Stimulated activated CD4-positive, alpha-beta T cell treated with anti-CD3 and anti-CD28 coated beads, TNF-alpha, amount 100 ng/mL, for 4 hours (primary cell): Measurements from ENCODE around the gene FBXL13.
"Not testable (repeated sequence)": the region's sequence is repeated elsewhere in the genome, so short reads cannot be mapped to it uniquely, and the experiment has no call there.

Source experiments
- DNase-seq, 3 experiments: peaks; one replicate each; pipeline ENCODE4 v3.0.0-alpha.2; 2020; ENCODE audit warnings: low read depth in 3 of 3

The FBXL13 gene

DNA sequence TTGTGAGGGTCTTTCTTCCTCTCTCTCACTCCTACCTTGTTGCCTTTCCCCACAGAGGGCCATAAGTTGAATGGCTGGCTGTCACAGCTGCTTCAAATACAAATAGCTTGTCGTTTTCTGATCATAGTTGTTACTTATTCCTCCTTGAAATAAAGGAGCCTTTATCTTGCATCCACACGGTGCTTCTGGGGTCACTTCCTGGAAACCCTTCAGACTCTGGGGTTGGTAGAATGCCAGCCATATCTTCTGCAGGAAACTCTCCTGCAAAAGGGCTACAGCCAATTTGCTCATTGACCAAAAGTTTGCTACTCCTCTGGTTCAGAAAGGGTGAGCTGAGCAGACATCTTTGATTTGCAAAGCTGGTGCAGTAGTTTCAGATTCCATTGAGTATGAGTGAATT is 255.4 kb downstream of the FBXL13 start:
- no peak for DNase-seq

DNA sequence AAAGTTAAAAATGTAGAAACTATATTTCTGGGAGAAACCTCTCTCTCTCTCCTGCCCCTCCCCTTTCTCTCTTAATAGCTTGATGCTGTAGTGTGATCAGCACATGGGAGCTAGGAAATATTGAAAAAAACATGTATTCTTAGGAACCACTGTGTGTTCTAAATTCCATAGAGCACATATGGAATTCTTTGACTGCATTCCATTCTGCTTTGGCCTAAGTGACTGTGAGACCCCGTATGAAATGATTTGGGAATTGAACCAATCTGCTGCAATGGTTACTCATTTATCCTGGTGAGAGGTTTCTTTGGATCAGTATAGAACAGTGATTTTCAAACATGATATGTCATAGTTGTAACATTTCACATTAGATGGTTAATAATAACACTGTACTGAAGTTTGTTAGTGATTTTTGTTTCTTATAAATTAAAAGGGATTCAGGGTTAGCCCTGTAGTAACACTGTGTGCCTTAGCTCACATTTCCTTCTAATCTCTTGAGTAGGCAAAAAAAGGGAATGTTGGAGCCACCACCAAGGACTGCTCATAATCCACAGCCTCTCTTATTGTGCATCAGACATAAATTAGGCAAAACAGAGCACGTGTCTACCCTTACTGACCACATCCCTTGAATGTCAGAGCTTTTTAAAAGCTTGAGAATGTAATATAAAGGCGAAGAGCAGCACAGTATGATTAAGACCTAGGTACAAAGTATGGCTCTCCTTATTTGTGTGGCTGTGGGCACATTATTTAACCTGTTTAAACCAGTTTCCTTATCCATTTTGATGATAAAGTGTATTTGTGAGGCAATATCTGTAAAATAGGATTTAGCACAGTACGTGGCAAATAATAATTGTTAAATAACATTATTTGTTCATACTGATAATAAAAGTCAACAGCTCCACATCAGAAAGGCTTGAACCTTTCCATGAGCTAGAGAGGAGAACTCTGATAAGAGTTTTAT is 256.7 kb downstream of the FBXL13 start:
- DNase-seq, result no peak

DNA sequence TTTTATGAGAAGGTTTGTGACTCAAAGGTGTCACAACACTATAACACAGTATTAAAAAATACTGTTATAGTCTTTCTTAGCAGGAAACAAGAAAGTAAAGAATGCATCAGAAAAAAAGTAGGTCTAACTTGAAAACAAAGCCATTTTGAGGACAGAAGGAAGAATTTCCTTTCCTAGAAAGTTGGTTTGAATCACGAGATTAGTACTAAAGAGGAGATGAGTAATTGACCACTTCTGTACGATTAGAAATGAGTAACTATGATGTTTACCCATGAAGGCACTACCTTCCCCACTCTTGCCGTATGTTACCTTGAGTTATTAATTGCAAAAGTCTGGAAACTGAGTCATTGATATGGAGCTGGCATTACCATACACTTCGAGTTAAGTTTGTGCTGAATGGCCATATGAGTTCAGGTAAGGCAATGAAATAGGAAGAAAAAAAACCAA is 260.5 kb downstream of the FBXL13 start:
- no peak for DNase-seq

DNA sequence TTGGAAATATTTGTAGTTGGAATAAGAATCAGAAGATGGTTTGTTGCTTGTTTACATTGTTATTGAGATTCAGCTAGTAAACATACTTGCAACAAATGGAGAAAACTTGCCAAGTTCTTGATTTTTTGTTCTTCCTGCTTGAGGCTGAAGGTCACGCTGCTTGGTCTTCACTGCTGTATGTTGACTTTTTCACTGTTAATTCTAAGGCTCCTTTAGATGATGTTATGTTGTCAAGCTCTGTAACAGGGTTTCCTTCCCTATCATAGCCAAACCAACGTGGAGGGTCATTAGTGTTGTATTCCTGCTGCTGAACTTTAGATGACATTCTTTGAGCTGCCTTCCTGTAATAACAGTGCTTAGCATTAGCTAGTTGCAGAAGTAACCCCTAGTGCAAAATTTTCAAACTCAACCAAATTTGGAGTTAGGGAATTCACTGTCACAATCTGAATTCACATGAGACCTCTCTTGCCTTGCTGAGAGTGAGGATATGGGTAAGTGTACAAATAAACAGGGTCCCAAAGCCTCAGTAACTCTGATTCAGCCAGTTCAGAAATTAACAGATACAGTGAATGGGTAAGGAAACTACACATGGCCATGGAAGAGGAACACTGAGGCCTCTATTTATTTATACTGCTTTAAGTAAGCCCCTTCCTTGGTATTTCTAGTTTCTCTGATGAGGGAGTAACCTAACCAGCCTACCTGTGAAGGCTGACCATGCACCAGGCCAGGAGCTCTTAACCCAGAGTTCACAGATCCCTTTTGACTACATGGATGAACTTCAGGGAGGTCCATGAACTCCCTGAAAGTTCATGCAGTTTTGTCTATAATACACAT is 261.2 kb downstream of the FBXL13 start:
- no peak for DNase-seq

DNA sequence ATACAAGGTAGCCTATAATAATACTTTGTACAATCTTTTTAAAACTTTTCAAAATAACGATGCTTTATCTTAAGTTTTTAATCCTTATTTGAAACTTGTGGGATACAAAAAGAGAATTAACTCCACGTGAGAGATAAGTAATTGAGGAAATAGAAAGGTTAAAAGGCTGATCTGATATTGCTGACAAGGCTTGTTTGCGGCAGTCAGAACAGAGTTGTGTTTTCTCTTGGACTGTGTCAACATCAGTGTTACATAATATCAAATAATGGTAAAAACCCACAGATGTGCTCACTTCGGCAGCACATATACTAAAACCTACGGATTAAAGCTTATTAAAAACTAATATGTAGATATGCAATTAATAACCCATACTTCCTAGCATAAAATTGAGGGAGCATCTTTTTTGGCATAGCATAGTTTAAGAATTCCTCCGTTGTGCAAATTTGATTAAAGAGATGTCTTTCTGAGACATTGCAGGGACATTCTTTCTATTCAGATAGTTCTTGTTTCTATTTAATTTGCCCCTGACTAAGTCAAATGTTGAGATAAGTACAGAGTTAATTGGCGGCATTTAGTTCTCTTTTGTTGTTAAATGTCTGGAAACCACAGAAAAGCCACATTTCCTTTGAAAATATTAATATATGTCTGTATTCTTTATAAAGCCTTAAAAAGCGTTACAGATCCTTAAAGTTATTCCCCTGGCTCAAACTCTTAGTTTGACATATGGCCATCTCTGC is 262.5 kb downstream of the FBXL13 start:
- DNase-seq, result no peak

DNA sequence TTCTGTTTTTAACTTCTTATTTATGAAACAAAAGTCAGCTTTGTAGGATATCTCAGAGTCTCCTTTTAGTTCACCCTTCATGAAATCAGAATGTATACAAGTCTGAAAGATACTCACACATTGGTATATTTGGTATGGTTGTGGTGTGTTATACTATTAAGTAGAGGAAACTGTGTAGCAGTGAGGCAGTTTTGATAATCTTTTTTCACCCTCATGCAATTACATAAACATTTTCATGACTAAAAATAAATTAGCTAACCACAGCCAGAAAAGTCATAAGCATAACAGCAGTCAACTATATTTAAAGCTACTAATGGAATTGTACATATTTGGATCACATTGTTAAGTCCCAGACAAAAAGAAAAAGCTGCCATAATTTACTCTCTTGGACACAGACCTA is 263.7 kb downstream of the FBXL13 start:
- DNase-seq, result no peak

DNA sequence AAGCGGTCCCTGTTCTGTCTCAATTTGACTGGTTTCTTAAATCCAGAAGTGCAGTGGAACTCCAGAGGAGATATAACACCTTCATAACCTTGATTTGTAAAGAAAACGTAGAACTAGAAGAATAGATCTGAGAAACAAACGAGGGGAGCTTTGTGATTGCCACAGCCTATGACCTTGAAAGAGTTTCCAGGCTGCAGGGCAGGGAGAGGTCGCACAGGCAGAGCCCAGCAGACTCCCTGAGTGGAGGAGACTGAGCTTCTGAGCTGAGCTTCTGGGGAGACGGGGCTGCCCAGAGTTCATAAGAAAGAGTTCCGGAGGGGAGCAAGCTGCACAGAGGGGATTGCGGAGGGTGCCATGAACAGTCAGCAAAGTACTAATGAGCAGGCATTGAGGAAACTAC is 268.0 kb downstream of the FBXL13 start:
- DNase-seq, result no peak

DNA sequence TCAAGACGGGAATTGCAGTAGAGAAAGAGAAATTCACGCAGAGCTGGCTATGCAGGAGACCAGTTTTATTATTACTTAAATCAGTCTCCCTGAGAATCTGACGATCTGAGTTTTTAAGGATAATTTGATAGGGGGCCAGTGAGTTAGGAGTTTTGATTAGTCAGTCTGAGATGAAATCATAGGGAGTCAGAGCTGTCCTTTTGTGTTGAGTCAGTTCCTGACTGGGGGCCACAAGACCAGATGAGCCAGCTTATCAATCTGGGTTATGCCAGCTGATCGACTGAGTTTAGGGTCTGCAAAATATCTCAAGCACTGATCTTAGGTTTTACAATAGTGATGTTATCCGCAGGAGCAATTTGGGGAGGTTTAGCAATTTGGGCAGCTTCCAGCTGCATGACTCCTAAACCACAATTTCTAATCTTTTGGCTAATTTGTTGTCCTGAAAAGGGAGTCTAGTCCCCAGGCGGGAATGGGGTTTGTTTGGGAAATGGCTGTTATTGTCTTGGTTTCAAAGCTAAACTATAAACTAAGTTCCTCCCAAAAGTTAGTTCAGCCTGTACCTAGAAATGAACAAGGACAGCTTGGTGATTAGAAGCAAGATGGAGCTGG is 278.5 kb downstream of the FBXL13 start:
- DNase-seq, result not testable (repeated sequence)

DNA sequence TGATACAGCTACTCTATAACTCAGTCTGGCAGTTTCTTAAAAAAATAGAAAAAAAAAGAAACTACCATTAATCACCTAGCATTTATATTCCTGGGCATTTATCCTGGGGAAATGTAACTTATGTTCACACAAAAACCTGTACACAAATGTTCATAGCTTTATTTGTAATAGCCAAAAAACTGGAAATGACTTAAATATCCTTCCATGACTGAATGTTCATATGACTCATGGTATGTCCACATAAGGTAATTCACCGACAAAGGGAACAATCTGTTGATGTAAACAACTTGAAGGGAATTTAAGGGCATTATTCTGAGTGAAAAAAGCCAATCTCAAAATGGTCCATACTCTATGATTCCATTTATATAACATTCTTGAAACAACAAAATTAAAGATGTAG is 280.0 kb downstream of the FBXL13 start:
- DNase-seq, result not testable (repeated sequence)

DNA sequence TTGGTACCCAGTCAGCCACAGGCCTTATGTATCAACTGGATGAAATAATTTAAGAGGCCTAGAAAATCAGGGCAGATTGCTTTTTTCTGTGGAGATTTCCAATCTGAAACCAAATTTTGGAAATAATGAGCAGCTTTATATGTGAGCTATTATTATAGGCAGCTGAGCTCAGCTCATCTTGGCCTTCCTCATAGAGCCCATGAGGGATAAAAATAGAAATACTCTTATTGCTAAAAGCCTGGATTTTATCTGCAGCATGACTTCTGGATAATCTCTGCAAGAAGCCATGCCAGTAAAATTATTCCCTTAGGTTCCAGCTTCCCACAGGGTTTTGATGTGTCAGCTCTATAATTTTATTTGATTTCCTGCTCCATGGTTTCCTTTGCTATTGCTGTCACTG is 282.8 kb downstream of the FBXL13 start:
- DNase-seq, result not testable (repeated sequence)

DNA sequence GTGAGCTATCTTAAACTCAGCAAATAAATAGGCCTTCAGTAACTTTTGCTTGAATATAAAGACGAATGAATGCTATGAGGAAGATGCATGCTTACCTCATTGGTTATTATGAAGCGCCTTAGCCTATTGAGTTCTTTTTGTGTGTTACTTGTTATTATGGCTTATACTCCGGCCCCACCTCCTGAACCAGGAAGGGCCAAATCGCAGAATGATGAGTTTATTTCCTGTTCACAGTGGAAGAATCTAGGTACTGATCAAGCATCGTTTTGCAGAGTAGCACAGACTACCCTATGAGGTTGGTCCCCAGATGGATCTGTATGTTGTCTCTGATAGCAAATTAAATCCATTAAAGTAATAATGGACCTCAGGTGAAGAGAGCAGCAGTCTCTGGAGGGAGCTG is 283.2 kb downstream of the FBXL13 start:
- DNase-seq, result not testable (repeated sequence)

DNA sequence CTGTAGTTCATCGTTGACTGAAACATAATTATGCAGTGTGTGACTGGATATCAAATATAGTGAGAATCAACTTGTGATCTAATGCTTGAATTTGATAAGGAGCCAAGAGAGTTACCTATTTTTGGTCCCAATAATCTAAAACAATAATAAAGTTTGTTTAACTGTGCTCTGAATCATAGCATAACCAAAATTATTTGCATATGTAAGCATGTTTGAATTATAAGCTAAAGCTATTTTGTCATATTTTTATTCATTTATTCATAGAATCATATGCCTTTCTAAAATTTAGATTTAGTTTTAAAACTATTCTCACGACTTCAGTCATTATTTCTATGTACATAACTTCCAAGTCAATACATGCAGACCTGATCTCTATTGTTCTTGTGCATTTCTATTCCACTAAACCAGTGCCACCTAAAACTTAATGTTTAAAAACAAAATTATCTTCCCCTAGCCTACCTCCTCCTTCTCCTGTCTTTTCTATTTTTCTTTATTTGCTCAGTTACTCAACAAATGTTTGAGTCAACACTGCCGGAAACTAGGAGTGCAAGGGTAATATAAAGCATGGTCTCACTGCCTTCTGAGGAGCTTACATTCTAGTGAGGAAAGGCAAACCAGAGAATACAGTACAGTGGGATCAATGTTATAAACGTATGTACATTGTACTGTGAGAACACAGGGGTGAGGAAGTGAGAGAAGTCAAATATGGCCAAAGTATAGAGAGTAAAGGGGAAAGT is 284.1 kb downstream of the FBXL13 start:
- not testable (repeated sequence) for DNase-seq

DNA sequence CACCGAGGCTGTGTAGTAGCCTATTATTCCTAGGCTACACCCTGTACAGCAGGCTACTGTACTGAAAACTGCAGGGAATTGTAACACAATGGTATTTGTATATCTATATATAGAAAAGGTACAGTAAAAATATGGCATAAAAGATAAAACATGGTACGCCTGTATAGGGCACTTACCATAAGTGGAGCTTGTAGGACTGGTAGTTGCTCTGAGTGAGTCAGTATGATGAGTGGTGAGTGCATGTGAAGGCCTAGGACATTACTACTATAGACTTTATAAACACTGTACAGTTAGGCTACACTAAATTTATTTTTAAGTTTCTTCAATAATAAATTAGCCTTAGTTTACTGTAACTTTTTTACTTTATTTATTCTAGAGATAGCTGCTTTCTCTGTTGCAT is 285.8 kb downstream of the FBXL13 start:
- not testable (repeated sequence) for DNase-seq

DNA sequence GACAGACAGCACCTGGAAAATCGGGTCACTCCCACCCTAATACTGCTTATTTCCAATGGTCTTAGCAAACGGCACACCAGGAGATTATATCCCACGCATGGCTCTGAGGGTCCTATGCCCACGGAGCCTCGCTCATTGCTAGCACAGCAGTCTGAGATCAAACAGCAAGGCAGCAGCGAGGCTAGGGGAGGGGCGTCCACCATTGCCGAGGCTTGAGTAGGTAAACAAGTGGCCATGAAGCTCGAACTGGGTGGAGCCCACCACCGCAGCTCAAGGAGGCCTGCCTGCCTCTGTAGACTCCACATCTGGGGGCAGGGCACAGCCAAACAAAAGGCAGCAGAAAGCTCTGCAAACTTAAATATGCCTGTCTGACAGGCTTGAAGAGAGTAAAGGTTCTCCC is 293.7 kb downstream of the FBXL13 start:
- not testable (repeated sequence) for DNase-seq

DNA sequence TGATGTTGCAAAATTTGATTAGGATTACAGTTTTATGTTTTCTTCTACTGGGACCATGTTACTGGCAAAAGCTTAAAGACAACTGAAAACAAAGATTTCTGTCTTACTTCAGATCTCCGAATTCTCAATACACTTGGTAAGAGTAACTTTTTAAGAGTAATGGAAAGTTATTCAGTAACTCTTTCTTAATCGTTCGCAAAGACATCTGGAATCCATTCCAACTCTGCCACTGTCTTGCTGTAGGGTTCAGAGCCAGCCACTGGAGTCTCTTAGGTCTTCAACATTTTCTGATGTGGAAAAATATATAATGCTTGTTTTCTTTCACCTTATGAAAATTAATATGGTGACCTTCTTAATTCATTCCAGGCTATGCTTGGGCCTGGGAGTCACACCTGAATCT is 295.9 kb downstream of the FBXL13 start:
- not testable (repeated sequence) for DNase-seq

DNA sequence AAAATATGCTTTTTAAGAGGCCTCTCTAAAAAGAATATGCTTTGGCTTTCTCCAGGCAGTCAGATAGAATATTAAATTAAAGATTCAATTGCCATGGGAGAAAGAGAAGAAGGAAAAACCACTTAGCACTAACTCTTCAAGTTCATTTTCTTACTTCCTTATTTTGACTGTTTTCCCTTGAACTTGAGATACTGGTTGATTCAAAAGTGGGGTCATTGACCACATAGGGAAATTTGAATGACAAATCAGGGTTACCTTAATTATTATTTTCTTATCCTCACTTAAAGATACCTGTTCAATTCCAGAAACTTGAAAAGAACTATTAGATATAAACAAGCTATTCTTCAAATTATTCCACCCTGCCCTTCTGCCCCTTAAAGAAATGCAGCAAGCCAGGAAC is 298.4 kb downstream of the FBXL13 start:
- DNase-seq, result not testable (repeated sequence)

DNA sequence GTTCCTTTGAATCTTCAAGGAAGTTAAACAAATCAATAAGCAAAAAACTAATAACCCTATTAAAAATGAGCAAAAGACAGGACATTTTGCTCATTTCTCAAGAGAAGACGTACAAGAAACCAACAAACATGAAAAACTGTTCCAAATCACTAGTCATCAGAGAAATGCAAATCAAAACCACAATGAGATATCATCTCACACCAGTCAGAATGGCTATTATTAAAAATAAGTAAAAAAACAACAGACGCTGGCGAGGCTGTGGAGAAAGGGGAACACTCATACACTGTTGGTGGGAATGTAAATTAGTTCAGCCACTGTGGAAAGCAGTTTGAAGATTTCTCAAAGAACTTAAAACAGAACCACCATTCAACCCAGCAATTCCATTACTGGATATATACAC is 304.1 kb downstream of the FBXL13 start:
- not testable (repeated sequence) for DNase-seq

DNA sequence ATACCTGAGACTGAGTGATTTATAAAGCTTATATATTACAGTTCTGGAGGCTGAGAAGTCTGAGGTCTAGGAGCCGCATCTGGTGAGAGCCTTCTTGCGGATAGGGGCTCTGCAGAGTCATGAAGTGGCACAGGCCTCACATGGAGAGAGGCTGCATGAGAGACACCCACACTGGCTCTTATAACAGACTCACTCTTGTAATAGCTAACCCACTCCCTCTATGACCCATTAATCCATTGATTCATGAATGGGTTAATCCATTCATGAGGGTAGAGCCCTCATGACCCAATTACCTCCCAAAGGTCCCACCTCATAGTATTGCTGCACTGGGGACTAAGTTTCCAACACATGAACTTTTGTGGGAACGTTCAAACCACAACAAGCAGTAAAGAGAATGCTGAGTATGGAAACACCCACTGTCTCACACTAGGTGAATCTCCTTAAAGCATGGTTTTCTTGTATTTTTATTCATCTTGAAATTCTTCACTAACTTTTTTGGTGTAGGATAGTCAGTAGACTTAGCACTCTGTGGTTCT is 304.9 kb downstream of the FBXL13 start:
- DNase-seq, result not testable (repeated sequence)

DNA sequence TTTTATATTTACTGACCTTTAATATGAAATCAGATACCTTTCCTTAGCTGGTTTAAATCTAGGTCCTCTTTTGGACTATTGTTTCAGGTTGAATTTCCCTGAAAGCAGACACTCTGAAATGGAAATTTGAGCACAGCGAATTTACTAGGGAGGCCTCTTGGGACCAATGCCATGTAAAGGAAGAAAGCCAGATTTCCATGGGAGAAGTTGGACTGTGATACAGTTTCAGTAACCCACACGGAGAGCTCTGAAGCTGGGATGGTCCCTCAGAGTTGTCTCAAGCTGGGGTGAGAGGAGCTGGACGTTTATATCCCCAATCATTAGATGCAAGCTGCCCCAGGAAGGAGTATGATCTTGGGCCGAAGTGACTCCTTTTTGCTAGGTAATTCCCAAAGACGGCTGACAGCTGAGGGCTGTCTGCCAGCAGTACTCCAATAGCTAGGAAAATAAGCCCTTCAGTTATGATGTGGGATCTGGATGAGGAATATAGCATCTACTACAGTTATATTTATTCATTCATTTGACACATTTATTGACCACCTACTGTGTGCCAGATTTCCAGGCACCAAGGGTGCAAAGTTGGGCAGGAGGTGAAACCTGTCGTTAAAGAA is 311.2 kb downstream of the FBXL13 start:
- DNase-seq, result not testable (repeated sequence)
